Mesodermal cell (in vitro differentiated cells): Measurements from ENCODE around the gene TMCO1.
"Not testable (repeated sequence)": the region's sequence is repeated elsewhere in the genome, so short reads cannot be mapped to it uniquely, and the experiment has no call there.

Experiments used
- H3K27ac ChIP-seq: 2 replicates; pipeline ENCODE4 v1.7.0; 2013; ENCODE audit warnings: mild to moderate bottlenecking, low read depth, low read length, moderate library complexity; ENCODE audit not compliant: severe bottlenecking
- H3K36me3 ChIP-seq: 2 replicates; pipeline ENCODE4 v1.7.1; 2013; ENCODE audit warnings: mild to moderate bottlenecking, low read length, moderate library complexity; ENCODE audit not compliant: control insufficient read depth, insufficient read depth
- H3K4me1 ChIP-seq: one replicate; pipeline ENCODE4 v1.7.1; 2013; ENCODE audit warnings: mild to moderate bottlenecking, low read length; ENCODE audit not compliant: insufficient read depth, control insufficient read depth, poor library complexity, severe bottlenecking
- H3K4me3 ChIP-seq: 2 replicates; pipeline ENCODE4 v1.7.0; 2013; ENCODE audit warnings: low read length, control low read depth, mild to moderate bottlenecking; ENCODE audit not compliant: insufficient read depth, poor library complexity, severe bottlenecking; ENCODE audit errors: extremely low read depth
- H3K9me3 ChIP-seq: 2 replicates; pipeline ENCODE4 v1.7.1; 2013; ENCODE audit warnings: mild to moderate bottlenecking, low read length, moderate library complexity; ENCODE audit not compliant: control insufficient read depth
- WGBS, 2 experiments: methylation state at CpG; one replicate each; pipeline ENCODE4 v1.1.5; 2013; ENCODE audit warnings: missing lambda C conversion rate in 2 of 2; ENCODE audit not compliant: insufficient coverage in 2 of 2; 5-methylcytosine and 5-hydroxymethylcytosine counted together

TMCO1 gene

DNA sequence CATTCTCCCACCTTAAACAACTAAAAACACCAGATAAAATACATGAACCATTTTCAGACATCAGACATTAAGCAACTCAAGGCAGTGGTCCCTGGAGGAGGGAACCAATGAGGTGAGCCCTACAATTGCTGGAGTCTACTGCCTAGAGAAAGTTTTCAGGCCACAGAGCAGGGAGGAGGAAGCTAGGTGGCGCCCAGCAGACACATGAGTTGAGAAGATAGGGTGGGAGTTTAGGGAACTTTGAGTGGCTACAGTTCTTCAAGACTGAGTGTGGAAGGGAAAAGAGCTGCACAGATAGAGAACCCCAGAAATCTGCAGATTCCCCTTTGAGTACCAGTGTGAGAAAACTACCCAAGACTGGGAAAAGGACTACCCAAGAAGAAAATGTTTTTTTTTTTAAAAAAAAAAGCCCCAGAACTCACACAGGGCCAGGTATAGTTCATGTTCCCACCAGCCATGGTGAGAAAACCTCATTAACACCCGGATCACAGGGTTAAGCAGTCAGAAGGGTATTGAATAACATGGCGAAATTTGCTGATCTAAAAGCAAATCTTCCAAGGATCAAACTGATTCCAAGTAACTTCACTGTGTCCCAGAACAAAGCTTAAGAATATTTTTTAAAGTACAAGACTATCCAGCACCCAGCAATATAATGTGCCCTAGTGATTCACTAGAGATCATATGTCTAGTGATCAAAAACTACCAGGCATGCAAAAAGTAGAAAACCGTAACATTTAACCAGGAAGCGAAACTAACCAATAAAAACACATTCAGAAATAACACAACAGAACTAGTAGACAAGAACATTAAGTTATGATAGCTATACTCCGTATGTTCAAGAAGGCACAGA lies 82.3 kb downstream of the TMCO1 start:
- Histone ChIP-seq H3K4me3 (no peak overlapping the region), H3K36me3 (peaks cover 70% of the 10 kb centered on the region), H3K27ac (no peak overlapping the region), H3K4me1 (no peaks in the 10 kb centered on the region), H3K9me3 (no peaks in the 10 kb centered on the region)
- WGBS, 2 experiments, result 50 to 67% methylated on average over 1 to 3 of the region's 6 CpGs

DNA sequence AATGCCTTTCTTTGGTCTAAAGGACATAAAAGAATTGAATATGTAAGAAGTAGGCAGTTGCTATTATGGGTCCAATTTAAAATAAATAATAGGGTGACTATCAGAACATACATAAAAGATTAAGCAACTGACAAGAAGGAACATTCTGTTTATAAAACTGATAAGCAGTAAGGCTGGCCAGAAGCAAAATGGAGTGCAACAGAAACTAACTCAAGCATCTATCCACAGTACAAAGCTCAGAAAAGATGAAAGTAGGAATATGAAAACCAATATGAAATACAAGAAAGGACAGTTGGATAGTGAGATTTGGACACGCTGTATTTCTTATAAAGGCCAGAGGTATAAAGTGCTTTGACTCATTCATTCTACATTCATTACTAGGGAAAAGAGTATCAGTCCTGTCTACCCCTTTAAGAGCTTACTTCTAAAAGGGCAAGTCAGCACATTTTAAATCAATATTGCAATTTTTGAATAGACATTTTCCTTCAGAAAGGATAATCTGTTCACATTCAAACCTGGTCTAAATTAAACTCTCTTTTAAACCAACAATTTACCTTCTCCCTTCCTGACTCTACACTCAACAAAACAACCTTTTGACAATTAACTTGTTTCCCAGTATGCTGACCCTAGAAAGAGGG lies 84.7 kb downstream of the TMCO1 start:
- no CpG with 5 or more reads among the region's 1 CpG for WGBS, 2 experiments
- no peaks in the 10 kb centered on the region for H3K9me3 ChIP-seq
- peaks cover 75% of the 10 kb centered on the region for H3K36me3 ChIP-seq
- H3K27ac ChIP-seq, result no peak overlapping the region
- no peaks in the 10 kb centered on the region for H3K4me1 ChIP-seq
- no peak overlapping the region for H3K4me3 ChIP-seq

DNA sequence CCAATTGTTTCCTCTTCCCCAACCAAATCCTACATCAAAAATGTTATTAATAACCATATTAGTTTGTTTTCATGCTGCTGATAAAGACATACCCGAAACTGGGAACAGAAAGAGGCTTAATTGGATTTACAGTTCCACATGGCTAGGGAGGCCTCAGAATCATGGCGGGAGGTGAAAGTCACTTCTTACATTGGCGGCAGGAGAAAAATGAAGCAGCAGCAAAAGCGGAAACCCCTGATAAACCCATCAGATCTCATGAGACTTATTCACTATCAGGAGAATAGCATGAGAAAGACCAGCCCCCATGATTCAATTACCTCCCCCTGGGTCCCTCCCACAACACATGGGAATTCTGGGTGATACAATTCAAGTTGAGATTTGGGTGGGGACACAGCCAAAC lies 87.9 kb downstream of the TMCO1 start:
- not testable (repeated sequence) for H3K27ac ChIP-seq, H3K9me3 ChIP-seq, H3K4me3 ChIP-seq, H3K4me1 ChIP-seq
- 87% methylated on average over 2 of the region's 4 CpGs; no CpG with 5 or more reads in 1 of the 2 experiments for WGBS, 2 experiments
- H3K36me3 ChIP-seq, result peaks cover 73% of the 10 kb centered on the region

DNA sequence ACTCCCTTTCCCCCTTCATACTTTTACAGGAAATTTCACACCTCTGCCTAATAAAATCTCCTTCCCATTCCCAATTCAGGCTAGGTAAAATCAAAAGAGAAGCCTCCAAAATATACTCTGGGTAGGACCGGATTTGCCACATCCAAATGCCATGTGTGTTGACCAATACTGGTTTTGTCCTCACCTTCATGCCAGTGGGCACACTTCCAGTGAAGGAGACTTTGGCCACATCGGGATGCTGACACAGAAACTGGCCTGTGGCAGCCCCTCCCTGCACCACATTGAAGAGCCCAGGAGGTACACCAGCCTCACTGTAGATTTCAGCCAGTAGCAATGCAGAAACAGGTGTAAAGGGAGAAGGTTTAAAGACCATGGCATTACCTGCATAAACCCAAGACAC lies 88.4 kb downstream of the TMCO1 start:
- 90 to 95% methylated on average over 2 of the region's 2 CpGs for WGBS, 2 experiments

DNA sequence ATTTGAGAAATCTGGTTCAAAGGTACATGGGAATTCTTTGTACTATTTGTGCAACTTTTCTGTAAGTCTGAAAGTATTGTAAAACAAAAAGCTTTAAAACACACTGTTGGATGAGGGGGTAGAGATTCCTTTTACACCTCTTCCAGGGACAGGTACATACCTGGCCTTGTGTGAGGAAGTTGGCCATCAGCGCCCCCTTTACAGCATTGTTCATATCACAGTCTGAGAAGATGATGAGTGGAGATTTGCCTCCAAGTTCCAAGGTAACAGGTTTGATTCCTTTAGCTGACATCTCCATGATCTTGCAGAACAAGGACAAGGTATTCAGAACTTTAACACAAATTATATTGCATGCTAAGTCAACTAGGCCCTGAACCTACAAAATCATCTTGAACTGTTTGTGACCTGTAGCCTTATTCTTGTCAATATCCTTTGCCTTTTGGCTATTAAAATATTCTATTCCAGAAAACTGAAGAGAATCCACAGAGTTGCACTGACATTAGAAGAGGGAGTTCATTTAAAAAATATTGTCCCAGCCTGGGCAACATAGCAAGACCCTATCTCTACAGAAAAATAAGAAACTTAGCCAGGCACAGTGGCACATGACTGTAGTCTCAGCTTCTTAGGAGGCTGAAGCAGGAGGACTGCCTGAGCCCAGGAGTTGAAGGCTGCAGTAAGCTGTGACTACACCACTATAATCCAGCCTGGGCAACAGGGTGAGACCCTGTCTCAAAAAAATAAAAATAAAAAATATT lies 89.2 kb downstream of the TMCO1 start:
- peaks cover 75% of the 10 kb centered on the region for H3K36me3 ChIP-seq

More for the DNA sequence above, 88.4 kb downstream of the TMCO1 start:
- Histone ChIP-seq H3K4me3 (no peak overlapping the region), H3K27ac (no peak overlapping the region), H3K36me3 (peaks cover 72% of the 10 kb centered on the region), H3K9me3 (no peaks in the 10 kb centered on the region), H3K4me1 (no peaks in the 10 kb centered on the region)

DNA sequence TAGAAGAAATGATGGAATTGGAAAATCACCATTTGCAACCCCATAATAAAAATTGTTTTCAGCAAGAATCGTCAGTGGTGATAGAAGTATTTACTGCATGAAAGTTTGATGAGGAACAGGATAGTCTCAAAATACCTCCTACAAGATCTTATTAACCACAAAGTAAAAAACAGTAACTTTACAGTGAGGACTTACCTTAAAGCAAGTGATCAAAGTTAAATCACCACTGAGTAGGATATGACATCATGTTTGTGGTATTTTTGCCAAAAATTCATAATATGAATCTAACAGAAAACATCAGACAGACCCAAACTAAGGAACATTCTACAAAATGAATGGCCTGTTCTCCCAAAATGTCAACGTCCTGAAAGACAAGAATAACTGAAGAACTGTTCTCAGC lies 90.2 kb downstream of the TMCO1 start:
- Histone ChIP-seq H3K27ac (no peak overlapping the region), H3K4me3 (no peak overlapping the region), H3K4me1 (no peaks in the 10 kb centered on the region), H3K36me3 (peaks cover 79% of the 10 kb centered on the region), H3K9me3 (no peaks in the 10 kb centered on the region)
- WGBS, 2 experiments, result 0% methylated on average over 1 of the region's 2 CpGs; no CpG with 5 or more reads in 1 of the 2 experiments

More for the DNA sequence above, 89.2 kb downstream of the TMCO1 start:
- Histone ChIP-seq H3K4me1 (no peaks in the 10 kb centered on the region), H3K4me3 (no peak overlapping the region), H3K27ac (no peak overlapping the region), H3K9me3 (no peaks in the 10 kb centered on the region)
- WGBS, 2 experiments, result 100% methylated on average over 1 of the region's 1 CpG; no CpG with 5 or more reads in 1 of the 2 experiments
